VCaP (cell line): ENCODE measurements around the gene CANT1.

Source experiments
- H3K27ac ChIP-seq: fragments of 450-650 bp; 2 replicates; pipeline ENCODE4 v1.5.1; 2017
- TF ChIP-seq, protein P1 (sequence below): fragments of 450-650 bp; conservative IDR thresholded peaks from 2 replicates; pipeline ENCODE4 v1.5.1; 2017; ENCODE audit warnings: mild to moderate bottlenecking, moderate library complexity

Gene CANT1

DNA sequence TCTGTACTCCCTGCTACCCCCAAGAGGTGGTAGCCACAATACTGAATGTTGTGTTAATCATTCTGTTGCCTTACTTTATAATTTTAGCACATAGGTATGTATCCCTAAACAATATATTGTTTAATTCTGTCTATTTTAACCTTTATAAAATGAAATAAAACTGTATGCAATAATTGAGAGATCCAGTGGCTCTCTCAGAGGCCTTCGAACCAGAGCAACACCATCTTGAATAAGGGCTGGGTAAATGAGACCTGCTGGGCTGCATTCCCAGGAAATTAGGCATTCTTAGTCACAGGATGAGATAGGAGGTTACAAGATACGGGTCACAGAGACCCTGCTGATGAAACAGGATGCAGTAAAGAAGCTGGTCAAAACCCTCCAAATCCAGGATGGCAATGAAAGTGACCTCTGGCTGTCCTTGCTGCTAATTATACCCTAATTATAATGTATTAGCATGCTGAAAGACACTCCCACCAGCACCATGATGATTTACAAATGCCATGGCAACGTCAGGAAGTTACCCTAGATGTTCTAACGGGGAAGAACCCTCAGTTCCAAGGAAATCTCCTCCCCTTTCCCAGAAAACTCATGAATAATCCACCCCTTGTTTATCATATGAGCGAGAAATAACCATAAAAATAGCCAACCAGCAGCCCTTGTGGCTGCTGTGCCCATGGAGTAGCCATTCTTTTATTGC, 2.0 kb upstream of the CANT1 start:
- TF ChIP-seq, protein P1, sequence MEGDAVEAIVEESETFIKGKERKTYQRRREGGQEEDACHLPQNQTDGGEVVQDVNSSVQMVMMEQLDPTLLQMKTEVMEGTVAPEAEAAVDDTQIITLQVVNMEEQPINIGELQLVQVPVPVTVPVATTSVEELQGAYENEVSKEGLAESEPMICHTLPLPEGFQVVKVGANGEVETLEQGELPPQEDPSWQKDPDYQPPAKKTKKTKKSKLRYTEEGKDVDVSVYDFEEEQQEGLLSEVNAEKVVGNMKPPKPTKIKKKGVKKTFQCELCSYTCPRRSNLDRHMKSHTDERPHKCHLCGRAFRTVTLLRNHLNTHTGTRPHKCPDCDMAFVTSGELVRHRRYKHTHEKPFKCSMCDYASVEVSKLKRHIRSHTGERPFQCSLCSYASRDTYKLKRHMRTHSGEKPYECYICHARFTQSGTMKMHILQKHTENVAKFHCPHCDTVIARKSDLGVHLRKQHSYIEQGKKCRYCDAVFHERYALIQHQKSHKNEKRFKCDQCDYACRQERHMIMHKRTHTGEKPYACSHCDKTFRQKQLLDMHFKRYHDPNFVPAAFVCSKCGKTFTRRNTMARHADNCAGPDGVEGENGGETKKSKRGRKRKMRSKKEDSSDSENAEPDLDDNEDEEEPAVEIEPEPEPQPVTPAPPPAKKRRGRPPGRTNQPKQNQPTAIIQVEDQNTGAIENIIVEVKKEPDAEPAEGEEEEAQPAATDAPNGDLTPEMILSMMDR, result no peak

DNA sequence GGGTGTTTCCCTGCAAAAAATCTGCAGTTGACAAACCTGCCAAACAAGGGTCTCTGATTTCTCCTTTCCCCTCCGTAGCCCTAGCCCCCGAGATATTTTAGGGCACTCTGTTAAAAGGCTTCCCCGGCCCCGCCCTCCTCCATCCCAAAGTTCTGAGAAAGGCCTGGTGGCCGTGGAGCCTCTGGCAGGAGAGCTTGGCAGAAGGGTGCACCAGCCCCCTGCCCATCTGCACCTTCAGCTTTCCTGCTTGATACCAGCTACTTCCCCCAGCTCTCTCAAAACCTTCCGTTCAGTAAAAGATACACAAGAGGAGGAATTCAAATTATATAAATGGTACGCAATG, 711 bp upstream of the CANT1 start:
- TF ChIP-seq, protein P1, result no peak
- H3K27ac ChIP-seq, result peak overlapping the region; percentile 100

More for the DNA sequence above, 2.0 kb upstream of the CANT1 start:
- H3K27ac ChIP-seq, result no peak overlapping the region

DNA sequence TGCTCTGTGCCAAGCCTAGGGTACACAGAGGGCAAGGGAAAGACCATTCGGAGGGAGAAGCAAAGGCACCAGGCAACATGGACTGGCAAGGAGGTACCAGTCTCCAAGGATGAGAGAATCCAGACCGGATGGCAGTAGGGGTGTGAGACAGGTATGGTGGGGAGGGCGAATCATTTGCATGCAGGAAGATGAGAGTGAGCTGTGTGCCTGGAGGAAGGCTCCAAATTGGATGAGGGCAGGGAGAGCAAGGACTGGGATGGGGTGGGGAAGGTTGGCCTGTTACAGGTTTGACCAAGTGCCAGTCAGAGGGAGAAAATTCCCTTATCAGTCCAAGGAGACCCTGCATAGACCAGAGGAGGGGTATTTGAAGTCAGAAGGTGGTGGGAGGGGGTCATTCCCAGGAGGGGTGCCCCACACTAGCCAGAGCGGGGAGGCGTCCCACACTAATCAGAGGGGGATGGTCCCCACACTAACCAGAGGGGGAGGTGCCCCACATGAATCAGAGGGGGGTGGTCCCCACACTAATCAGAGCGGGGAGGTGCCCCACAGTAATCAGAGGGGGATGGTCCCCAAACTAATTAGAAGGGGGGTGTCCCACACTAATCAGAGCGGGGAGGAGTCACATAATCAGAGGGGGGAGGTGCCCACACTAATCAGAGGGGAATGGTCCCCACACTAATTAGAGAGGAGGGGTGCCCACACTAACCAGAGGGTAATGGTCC, 737 bp downstream of the CANT1 start:
- TF ChIP-seq, protein P1, result no peak
- peak overlapping the region; percentile 100 for H3K27ac ChIP-seq

DNA sequence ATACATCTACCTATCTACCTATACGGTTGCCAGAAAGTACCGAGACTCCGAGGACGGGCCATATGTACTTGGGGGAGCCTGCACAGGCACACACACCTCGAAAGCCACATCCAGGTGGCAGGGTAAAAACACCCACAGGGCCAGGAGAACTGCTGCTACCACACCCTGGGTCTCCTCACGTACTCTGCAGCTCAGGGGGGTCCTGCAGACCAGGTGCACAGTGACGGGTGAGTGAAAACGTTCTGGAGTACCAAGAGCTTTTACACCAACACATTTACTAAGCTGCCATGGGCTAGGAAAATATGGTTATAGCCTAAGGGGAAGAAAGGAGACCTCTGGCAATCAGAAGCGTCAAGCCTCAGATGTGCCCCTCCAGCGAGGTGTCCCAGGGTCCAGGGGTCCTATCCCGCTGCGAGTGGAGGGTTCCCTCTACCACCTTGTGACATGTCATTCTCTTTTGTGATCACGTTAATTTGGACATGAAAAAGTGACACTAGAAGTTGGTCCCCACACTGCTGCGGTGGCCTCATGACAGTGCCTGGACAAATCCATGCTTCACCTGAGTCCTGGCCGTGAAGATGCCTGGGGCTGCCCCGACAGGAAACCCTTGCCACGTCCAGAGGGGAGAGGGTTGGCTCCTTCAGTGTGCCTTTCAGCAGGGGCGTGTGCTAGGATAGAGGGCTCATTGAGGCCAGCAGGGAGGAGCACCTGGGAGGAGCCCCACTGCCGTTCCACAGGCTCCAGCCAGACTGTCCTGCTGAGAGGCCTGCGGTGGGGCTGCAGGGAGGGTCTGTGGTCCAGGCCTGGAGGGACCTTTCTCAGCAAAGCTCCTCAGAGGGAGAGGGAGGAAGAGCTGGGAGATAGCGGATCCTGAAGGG, 1.8 kb downstream of the CANT1 start:
- TF ChIP-seq, protein P1, result no peak
- peak overlapping the region; percentile 100 for H3K27ac ChIP-seq

DNA sequence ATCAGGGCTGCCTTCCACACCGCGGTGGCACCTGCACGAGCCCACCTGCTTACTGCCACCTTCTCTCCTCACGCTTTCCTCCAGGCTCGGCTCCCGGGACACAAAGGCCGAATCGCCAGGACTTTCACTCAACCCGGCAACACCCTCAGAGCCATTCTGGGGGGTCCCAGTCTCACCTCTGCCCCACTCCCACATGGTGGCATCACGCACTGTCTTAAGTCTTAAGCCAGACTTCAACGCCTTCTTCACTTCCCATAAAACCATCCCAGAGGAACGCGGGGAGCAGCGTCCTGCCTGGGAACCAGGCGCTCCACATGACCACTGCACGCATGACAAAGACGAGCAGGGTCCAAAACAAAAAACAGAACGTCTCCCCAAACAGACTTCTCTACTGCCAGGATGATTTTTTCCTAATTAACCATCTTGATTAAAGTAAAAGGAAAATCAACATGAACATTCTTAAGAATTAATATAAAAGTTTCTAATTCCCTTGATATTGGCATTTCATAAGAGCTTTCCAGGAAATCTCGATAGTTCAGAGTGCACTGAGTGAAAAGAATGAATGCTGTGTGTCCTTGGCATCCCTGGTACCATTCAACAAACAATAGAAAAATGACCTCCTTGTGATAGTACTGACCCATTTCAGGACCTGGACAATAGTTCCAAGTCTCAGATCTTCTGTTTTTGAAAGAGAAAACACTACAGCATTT, 2.6 kb downstream of the CANT1 start:
- TF ChIP-seq, protein P1, result no peak
- H3K27ac ChIP-seq, result peak overlapping the region; percentile 100

DNA sequence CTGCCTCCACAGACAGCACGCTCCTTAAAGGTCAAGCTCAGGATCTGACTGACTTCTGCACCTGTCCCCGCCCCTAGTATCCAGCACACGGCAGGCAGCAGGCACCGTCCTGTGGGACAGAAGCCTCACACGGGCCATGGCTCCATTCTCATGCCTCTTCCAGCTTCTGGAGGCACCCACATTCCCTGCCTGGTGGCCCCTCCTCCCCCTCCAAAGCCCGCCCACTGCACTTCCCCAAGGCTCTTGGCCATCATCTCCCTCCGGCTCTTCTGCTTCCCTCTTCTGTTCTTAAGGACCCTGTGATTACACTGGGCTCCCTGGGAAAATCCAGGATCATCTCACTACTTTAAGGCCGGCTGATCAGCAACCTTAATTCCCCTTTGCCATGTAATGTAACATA, 3.5 kb downstream of the CANT1 start:
- TF ChIP-seq, protein P1, result no peak
- H3K27ac ChIP-seq, result peak overlapping the region; percentile 100
